ENCODE measurements around the gene DKC1.

- TF ChIP-seq EP300 (IDR thresholded peaks at IDR 0.05), result no peak
- TF ChIP-seq CTCF (IDR thresholded peaks at IDR 0.05), result no peak
- TF ChIP-seq POLR2A (IDR thresholded peaks at IDR 0.05), result no peak
Observed at GRCh38 chrX:154724993-154725756, 37.5 kb upstream of the DKC1 start.
